BJ (cell line): ENCODE data around the gene ITSN1. TPM values are rescaled to one million over a fixed set of nuclear protein-coding genes. Genes with fewer than 3 reads are reported as not detected.

Experiments
- CTCF ChIA-PET: fragments of 350-600 bp; formaldehyde crosslinking; extraction: SDS; loops from one replicate; lab custom pipeline; 2021; ENCODE audit warnings: antibody characterized with exemption, inconsistent platforms; lab: Yijun Ruan, JAX
- POLR2A ChIA-PET: fragments of 300-600 bp; sonication (Branson Sonifier 250); formaldehyde crosslinking; extraction: SDS; loops from one replicate; lab custom pipeline; 2021; ENCODE audit warnings: antibody characterized with exemption; lab: Charles Lee
- DNase-seq: peaks from one replicate; pipeline ENCODE4 v3.0.0-alpha.2; 2011; ENCODE audit warnings: low read depth
- H3K27me3 ChIP-seq: 2 replicates; pipeline ENCODE4 v1.6.0; 2011; ENCODE audit warnings: low read length; ENCODE audit not compliant: control insufficient read depth, insufficient read depth
- H3K36me3 ChIP-seq: 2 replicates; pipeline ENCODE4 v1.5.1; 2011; ENCODE audit warnings: low read length; ENCODE audit not compliant: control insufficient read depth, insufficient read depth
- H3K4me3 ChIP-seq: 2 replicates; pipeline ENCODE4 v1.5.1; 2011; ENCODE audit warnings: low read depth, mild to moderate bottlenecking, control low read depth, low read length
- CTCF ChIP-seq: IDR thresholded peaks from 2 replicates; pipeline ENCODE4 v1.5.1; 2011; ENCODE audit warnings: low read depth, mild to moderate bottlenecking, control low read depth, inconsistent platforms, low read length, moderate library complexity; ENCODE audit not compliant: insufficient read depth
- polyA plus RNA-seq: library from polyadenylated mRNA; depleted of rRNA; stranded (reverse); fragments of >200 nt; gene quantifications from 2 replicates; pipeline ENCODE4 v1.2.3, GENCODE V29; 2011

ITSN1 gene
- polyA plus RNA-seq, 1 experiment: 68.4 TPM

DNA sequence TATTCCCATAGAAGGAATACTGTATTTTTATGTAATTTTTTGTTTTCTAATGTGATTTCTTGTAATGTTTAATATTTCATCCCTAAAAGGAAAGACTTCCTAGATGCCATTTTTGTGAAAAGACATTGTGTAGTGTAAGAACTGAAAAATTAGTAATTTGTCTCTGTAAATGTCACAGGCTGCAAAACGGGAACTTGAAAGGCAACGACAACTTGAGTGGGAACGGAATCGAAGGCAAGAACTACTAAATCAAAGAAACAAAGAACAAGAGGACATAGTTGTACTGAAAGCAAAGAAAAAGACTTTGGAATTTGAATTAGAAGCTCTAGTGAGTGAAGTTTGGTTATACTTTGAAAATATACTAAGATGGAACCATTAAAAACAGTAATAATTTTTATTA is 132.2 kb downstream of the ITSN1 start:
- peaks cover 6% of the 10 kb centered on the region for H3K36me3 ChIP-seq
- DNase-seq: no peak
- no peaks in the 10 kb centered on the region for H3K27me3 ChIP-seq
- TF ChIP-seq CTCF: no peak
- H3K4me3 ChIP-seq: no peak overlapping the region
- POLR2A ChIA-PET: no interaction called here
- CTCF ChIA-PET: no interaction called here

DNA sequence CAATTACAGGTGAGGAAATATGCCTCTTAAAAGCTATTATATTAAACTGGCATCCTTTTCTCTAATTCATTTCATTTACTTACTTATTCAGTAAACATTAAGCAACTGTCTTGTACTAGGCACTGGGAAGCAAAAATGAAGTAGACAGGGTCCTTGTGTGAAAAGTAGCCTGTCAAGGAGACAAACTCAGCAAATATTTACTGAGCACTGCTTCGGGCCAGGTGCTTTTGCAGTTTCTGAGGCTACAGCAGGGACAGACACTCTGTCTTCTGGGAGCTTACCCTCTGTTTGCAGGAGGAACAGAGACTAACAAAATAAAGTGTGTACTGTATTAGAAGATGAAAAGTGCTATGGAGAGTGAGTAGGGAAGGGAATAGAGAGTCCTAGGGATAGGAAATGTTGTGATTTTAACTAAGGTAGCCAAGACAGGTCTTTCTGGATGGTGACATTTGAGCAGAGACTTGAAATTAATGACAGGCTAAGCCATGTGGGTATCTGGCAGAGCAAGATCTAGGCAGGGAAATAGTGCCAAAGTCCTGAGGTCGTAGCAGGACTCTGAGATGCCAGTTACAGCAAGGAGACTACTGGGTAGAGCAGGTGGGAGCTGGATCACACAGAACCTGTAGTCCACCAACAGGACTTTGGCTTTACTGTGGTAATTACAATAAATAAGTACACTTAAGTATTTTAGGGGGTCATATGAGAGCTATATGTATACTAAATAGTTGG is 133.0 kb downstream of the ITSN1 start:
- Histone ChIP-seq H3K36me3 (peaks cover 6% of the 10 kb centered on the region), H3K27me3 (no peaks in the 10 kb centered on the region), H3K4me3 (no peak overlapping the region)
- CTCF ChIA-PET: no interaction called here
- no peak for DNase-seq
- POLR2A ChIA-PET: no interaction called here
- TF ChIP-seq CTCF: no peak

DNA sequence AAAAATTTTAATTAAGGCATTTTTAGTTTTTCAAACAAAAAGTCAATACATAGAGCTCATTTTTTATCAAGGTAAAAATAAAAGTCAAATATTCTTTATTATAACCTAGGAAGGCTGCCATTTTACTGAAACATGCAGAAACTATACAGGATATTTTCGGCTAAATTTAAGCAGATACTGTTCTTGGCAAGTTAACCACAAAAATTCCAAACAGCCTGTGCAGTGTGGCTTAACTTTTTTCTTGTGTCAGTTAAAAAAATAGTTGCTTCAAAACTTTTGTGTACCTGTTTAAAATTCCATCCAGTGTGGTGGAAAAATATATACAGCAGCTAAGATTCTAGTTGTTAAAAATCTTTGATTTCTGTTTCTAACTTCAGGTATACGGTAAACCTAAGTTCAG is 138.3 kb downstream of the ITSN1 start:
- peaks cover 3% of the 10 kb centered on the region for H3K36me3 ChIP-seq
- POLR2A ChIA-PET: interaction anchor here (1.1 kb wide), 1 partner anchor 64 kb away, joined by 4 read pairs; no protein-coding TSS in a partner anchor
- CTCF ChIA-PET: interaction anchor here (0.8 to 1.1 kb wide), 2 partner anchors 11 to 122 kb away, joined by 3 read pairs; no protein-coding TSS in a partner anchor
- no peak for TF ChIP-seq CTCF
- no peak overlapping the region for H3K4me3 ChIP-seq
- no peaks in the 10 kb centered on the region for H3K27me3 ChIP-seq
- no peak for DNase-seq

DNA sequence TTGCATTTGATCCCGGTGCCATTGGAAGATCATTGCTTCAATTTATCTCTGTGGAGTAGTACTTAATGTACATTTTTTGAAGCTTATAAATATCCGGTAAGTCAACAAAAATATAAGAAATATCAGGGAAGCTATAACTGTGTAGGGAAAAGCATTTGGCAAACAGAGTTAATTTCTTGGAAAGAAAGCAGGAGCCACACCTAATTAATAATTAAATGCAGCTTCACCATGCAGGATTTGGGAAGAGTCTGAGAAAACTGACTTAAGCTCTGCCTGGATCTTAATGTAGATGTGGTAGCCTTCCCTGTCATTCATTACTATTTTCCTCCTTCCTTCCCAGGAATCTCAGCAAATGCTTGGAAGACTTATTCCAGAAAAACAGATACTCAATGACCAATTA is 138.8 kb downstream of the ITSN1 start:
- CTCF ChIA-PET: interaction anchor here (1.1 kb wide), 1 partner anchor 121 kb away, joined by 3 read pairs; no protein-coding TSS in a partner anchor
- no peak for DNase-seq
- POLR2A ChIA-PET: interaction anchor here (1.1 kb wide), 1 partner anchor 63 kb away, joined by 4 read pairs; no protein-coding TSS in a partner anchor
- Histone ChIP-seq H3K36me3 (peaks cover 3% of the 10 kb centered on the region), H3K4me3 (no peak overlapping the region), H3K27me3 (no peaks in the 10 kb centered on the region)
- no peak for TF ChIP-seq CTCF

- DNase-seq: no peak
- Histone ChIP-seq H3K27me3 (no peaks in the 10 kb centered on the region), H3K36me3 (peaks cover 5% of the 10 kb centered on the region), H3K4me3 (no peak overlapping the region)
- no peak for TF ChIP-seq CTCF
- POLR2A ChIA-PET: no interaction called here
- CTCF ChIA-PET: no interaction called here
Measured at GRCh38 chr21:33783187-33783979, 141.1 kb downstream of the ITSN1 start.
